T-helper 1 cell (primary cell): ENCODE data around the gene LIPA.

ENCODE experiments used
- DNase-seq, 5 donors: peaks; one replicate each; pipeline ENCODE4 v3.0.0-alpha.2; 2012 to 2020

Gene LIPA

GRCh38 chr10:89238956-89239644, 12.5 kb downstream of the LIPA start:
- no peak for DNase-seq

GRCh38 chr10:89237849-89238248, 13.7 kb downstream of the LIPA start:
- no peak for DNase-seq

- no peak for DNase-seq
These were observed 15.3 kb downstream of the LIPA start for GRCh38 chr10:89236226-89236797.

- DNase-seq, result no peak
These were observed 16.3 kb downstream of the LIPA start for GRCh38 chr10:89235073-89235798.

GRCh38 chr10:89233033-89233432, 18.5 kb downstream of the LIPA start:
- DNase-seq, result no peak

GRCh38 chr10:89228962-89229361, 22.6 kb downstream of the LIPA start:
- no peak for DNase-seq

- DNase-seq, result no peak
These were observed 23.4 kb downstream of the LIPA start for GRCh38 chr10:89228146-89228545.

GRCh38 chr10:89226891-89227290, 24.7 kb downstream of the LIPA start:
- DNase-seq, result no peak

GRCh38 chr10:89224739-89225443, 26.7 kb downstream of the LIPA start:
- DNase-seq, result no peak

GRCh38 chr10:89221919-89222318, 29.7 kb downstream of the LIPA start:
- DNase-seq, result no peak

- no peak for DNase-seq
These were observed 31.9 kb downstream of the LIPA start for GRCh38 chr10:89219513-89220218.

- peak in 4 of 5 donors; percentile 27 to 62 (median 44) for DNase-seq
These were observed 34.3 kb downstream of the LIPA start for GRCh38 chr10:89217057-89217990.

- no peak for DNase-seq
These were observed 35.5 kb downstream of the LIPA start for GRCh38 chr10:89216056-89216455.

GRCh38 chr10:89215511-89215910, 36.1 kb downstream of the LIPA start:
- no peak for DNase-seq

- no peak for DNase-seq
These were observed 36.9 kb downstream of the LIPA start for GRCh38 chr10:89214566-89215165.

GRCh38 chr10:89213191-89213808, 38.3 kb downstream of the LIPA start:
- DNase-seq, result peak in 1 of 5 donors; percentile 33

- no peak for DNase-seq
These were observed 40.7 kb downstream of the LIPA start for GRCh38 chr10:89210794-89211425.

GRCh38 chr10:89209718-89210117, 41.9 kb downstream of the LIPA start:
- DNase-seq, result no peak

- DNase-seq, result peak in 2 of 5 donors; percentile 5 to 10
These were observed 43.6 kb downstream of the LIPA start for GRCh38 chr10:89207801-89208551.
